GM23248 (cell line): ENCODE results near the gene JAK2.

Experiments used
- EZH2 ChIP-seq: fragments of 200-600 bp; sonication (generic); IDR thresholded peaks from 2 replicates; pipeline ENCODE4 v1.6.1; 2018; ENCODE audit warnings: antibody characterized with exemption, mild to moderate bottlenecking; ENCODE audit not compliant: insufficient read depth, poor library complexity, severe bottlenecking
- EZH2phosphoT487 ChIP-seq: fragments of 200-600 bp; sonication (generic); IDR thresholded peaks from 2 replicates; pipeline ENCODE4 v1.6.1; 2018; ENCODE audit warnings: antibody characterized with exemption, moderate library complexity, mild to moderate bottlenecking, low read depth; ENCODE audit not compliant: insufficient read depth

GRCh38 chr9:4983601-4984165, 1.4 kb upstream of the JAK2 start:
- no peak for TF ChIP-seq EZH2phosphoT487
- no peak for TF ChIP-seq EZH2
